Measurements from ENCODE around the gene ARHGAP18.
A peak's percentile ranks its signal among the peaks of the same experiment; 100 is the strongest.

Gene ARHGAP18
- total RNA-seq, result 11.0 to 22.6 reads per million in 2 experiments

- peak; percentile 55 for DNase-seq (ENCODE audit: low read depth)
Observed at GRCh38 chr6:129709769-129710449, at the start of gene ARHGAP18. Gene ARHGAP18, minus strand, starts transcription at chr6:129710177. Its CDS starts 41 bp downstream, at chr6:129710136.

- DNase-seq (ENCODE audit: low read depth), result no peak
Observed at GRCh38 chr6:129755787-129756186, 45.8 kb upstream of the ARHGAP18 start.

- no peak for DNase-seq (ENCODE audit: low read depth)
Observed at GRCh38 chr6:129754750-129755149, 44.8 kb upstream of the ARHGAP18 start.

GRCh38 chr6:129753422-129753821, 43.4 kb upstream of the ARHGAP18 start:
- DNase-seq (ENCODE audit: low read depth), result no peak

- DNase-seq (ENCODE audit: low read depth), result no peak
Observed at GRCh38 chr6:129751384-129751783, 41.4 kb upstream of the ARHGAP18 start.

- no peak for DNase-seq (ENCODE audit: low read depth)
Observed at GRCh38 chr6:129750360-129750759, 40.4 kb upstream of the ARHGAP18 start.

- no peak for DNase-seq (ENCODE audit: low read depth)
Observed at GRCh38 chr6:129749749-129750120, 39.8 kb upstream of the ARHGAP18 start.

GRCh38 chr6:129748901-129749748, 39.1 kb upstream of the ARHGAP18 start:
- no peak for DNase-seq (ENCODE audit: low read depth)

GRCh38 chr6:129748212-129748900, 38.4 kb upstream of the ARHGAP18 start:
- DNase-seq (ENCODE audit: low read depth), result peak; percentile 26

GRCh38 chr6:129747588-129748112, 37.7 kb upstream of the ARHGAP18 start:
- no peak for DNase-seq (ENCODE audit: low read depth)

- DNase-seq (ENCODE audit: low read depth), result no peak
Observed at GRCh38 chr6:129744880-129745237, 34.9 kb upstream of the ARHGAP18 start.

GRCh38 chr6:129744201-129744879, 34.4 kb upstream of the ARHGAP18 start:
- no peak for DNase-seq (ENCODE audit: low read depth)

GRCh38 chr6:129740013-129740412, 30.0 kb upstream of the ARHGAP18 start:
- no peak for DNase-seq (ENCODE audit: low read depth)

- DNase-seq (ENCODE audit: low read depth), result no peak
Observed at GRCh38 chr6:129736105-129736504, 26.1 kb upstream of the ARHGAP18 start.

GRCh38 chr6:129733290-129733689, 23.3 kb upstream of the ARHGAP18 start:
- DNase-seq (ENCODE audit: low read depth), result no peak

GRCh38 chr6:129732542-129732941, 22.6 kb upstream of the ARHGAP18 start:
- DNase-seq (ENCODE audit: low read depth), result no peak

GRCh38 chr6:129732034-129732433, 22.1 kb upstream of the ARHGAP18 start:
- DNase-seq (ENCODE audit: low read depth), result no peak

- no peak for DNase-seq (ENCODE audit: low read depth)
Observed at GRCh38 chr6:129731428-129731827, 21.5 kb upstream of the ARHGAP18 start.

- no peak for DNase-seq (ENCODE audit: low read depth)
Observed at GRCh38 chr6:129730477-129731165, 20.6 kb upstream of the ARHGAP18 start.

GRCh38 chr6:129726650-129727049, 16.7 kb upstream of the ARHGAP18 start:
- DNase-seq (ENCODE audit: low read depth), result no peak

- DNase-seq (ENCODE audit: low read depth), result no peak
Observed at GRCh38 chr6:129725341-129725740, 15.4 kb upstream of the ARHGAP18 start.
